Choroid plexus epithelial cell (primary cell): ENCODE measurements around the gene ZNF595.
A peak's percentile ranks its signal among the peaks of the same experiment; 100 is the strongest.
"Not testable (repeated sequence)": the region's sequence is repeated elsewhere in the genome, so short reads cannot be mapped to it uniquely, and the experiment has no call there.

ENCODE experiments used
- DNase-seq: peaks from one replicate; pipeline ENCODE4 v3.0.0-alpha.2; 2010; ENCODE audit warnings: low read depth
- H3K4me3 ChIP-seq: 2 replicates; pipeline ENCODE4 v1.5.1; 2011; ENCODE audit warnings: low read depth, mild to moderate bottlenecking, control low read depth, low read length, moderate library complexity
- TF ChIP-seq, protein P1 (sequence below): conservative IDR thresholded peaks from 2 replicates; pipeline ENCODE4 v1.5.1; 2011; ENCODE audit warnings: low read depth, mild to moderate bottlenecking, control low read depth, inconsistent platforms, low read length, moderate library complexity

The ZNF595 gene

DNA sequence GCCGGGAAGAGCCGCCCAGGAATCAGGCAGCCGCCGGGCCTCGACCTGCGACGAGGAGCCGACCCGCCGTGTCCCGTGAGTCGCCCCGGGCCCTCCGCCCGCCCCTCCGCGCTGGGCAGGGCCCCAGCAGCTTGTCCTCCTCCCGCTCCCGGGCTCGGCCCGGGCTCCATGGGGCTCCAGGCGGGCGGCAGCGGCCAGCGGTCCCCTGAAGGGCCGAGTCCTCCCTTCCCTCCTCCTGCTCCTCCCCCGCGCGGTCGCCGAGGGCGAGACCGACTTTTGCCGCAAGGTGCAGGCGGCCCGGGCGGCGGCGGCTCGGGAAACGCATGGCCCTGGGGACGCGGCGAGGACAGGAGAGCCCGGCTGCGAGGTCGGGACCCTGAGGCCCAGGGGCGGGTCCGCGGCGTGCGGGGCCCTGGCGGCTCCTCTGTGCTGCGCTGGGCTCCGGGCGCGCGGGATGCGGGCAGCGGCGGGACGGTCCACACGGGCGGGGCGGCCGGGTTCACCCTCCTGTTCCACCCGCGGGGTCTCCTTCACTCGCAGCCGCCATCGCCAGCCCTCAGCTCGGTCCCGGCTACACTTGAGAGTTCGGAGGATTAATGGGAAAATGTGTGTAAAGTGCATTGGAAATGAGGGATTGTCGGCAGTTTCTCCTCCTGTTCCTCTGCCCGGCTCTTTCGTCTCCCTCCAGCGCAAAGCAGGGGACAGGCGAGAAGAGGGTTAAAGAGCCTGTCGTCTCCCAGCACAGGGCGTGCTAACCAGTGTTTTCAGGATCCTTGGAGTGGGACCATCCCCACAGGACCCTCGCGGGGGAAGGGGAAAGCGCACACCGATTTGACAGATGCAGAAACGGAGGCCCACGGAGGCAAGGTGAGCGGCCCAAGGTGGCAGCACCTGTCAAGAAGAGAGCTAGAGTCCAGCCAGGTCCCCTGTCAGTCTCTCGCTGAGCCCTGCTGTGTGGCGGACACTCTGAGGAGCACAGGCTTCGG lies 54.6 kb downstream of the ZNF595 start:
- TF ChIP-seq, protein P1, sequence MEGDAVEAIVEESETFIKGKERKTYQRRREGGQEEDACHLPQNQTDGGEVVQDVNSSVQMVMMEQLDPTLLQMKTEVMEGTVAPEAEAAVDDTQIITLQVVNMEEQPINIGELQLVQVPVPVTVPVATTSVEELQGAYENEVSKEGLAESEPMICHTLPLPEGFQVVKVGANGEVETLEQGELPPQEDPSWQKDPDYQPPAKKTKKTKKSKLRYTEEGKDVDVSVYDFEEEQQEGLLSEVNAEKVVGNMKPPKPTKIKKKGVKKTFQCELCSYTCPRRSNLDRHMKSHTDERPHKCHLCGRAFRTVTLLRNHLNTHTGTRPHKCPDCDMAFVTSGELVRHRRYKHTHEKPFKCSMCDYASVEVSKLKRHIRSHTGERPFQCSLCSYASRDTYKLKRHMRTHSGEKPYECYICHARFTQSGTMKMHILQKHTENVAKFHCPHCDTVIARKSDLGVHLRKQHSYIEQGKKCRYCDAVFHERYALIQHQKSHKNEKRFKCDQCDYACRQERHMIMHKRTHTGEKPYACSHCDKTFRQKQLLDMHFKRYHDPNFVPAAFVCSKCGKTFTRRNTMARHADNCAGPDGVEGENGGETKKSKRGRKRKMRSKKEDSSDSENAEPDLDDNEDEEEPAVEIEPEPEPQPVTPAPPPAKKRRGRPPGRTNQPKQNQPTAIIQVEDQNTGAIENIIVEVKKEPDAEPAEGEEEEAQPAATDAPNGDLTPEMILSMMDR = no peak

DNA sequence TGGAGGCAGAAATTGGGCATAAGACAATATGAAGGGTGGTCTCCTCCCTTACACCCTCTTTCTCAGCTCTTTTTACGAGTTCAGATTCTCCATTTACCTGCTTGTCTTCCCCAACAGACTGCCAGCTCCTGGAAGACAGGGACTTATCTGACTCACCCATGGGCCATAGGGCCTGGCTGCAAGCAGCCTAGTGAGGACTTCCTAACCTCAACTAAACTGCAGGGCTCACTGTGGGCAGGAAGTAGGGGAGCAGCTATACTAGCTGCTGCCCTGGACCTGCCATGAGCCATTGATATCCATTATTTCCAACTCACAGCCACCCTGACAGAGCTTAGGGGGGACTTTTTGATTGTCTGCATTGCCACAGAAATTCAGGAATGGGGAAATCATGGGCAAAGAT lies 59.6 kb downstream of the ZNF595 start:
- TF ChIP-seq, protein P1 = no peak
- DNase-seq = no peak
- H3K4me3 ChIP-seq = no peak overlapping the region

More for the DNA sequence above, 54.6 kb downstream of the ZNF595 start:
- no peak overlapping the region for H3K4me3 ChIP-seq
- DNase-seq = no peak

DNA sequence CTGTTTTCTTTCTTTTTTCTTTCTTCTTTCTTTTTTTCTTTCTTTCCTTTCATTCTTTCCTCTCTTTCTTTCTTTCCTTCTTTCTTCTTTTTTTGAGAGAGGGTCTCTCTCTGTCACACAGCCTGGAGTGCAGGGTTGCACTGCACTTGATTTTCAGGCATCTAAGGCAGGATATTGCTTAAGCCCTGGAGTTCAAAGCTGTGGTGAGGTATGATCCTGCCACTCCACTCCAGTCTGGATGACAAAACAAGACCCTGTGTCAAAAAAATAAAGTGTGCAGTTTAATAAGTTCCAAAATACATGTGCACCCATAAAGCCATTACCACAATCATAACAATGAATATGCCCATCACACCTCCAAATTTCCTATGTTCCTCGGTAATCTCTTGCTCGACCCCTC lies 60.6 kb downstream of the ZNF595 start:
- H3K4me3 ChIP-seq = no peak overlapping the region
- TF ChIP-seq, protein P1 = no peak

DNA sequence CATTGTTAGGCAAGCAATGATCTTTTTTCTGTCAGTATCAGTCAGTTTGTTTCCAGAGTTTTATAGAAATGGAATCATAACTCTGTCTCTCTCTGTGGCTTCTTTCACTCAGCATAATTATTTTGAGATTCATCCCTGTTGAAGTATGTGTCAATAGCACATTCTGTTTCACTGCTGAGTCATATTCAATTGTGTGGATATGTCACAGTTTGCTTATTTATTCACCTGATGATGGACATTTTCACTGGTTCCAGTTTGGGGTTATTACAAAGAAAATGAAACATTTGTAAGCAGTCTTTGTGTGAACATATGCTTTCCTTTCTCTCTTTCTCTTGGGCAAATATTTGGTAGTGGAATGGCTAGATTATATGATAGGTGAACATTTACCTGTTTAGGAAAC lies 61.0 kb downstream of the ZNF595 start:
- no peak for DNase-seq
- no peak overlapping the region for H3K4me3 ChIP-seq
- TF ChIP-seq, protein P1 = no peak

More for the DNA sequence above, 60.6 kb downstream of the ZNF595 start:
- DNase-seq = no peak

DNA sequence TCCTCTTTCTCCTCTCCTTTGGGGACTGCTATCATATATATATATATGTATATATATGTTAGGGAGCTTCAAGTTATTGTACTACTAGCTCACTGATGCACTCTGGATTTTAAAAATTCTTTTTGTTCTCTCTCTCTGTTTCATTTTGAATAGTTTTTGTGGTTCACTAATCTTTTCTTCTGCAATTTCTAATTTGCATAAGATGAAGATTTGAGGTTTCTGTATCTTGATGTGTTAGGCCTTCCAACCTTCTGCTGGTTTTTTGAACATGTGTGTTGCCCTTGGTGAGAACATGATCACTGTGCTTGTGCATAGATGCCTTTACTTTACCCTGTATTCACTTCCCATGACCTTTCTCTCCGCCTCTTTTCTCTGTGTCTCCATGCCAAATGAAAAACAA lies 63.4 kb downstream of the ZNF595 start:
- TF ChIP-seq, protein P1 = no peak
- H3K4me3 ChIP-seq = no peak overlapping the region
- DNase-seq = no peak

DNA sequence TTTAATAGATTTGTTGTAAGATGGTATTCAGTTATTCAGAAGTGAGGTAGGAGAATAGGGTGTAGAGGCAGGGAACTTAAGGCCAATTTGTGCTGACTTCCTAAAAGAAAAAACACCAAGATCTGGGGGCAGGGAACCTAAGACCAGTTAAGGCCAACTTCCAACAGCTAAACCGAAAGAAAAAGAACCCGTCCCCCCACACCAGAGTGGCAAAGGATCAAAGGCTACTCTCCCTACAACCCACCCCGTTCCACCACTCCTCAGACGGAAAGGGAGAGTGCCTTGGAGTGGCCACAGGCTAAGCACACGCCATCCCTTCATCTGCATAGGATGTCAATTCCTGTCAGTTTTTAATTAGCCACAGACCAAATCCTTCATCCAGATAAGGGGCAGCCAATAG lies 67.5 kb downstream of the ZNF595 start:
- H3K4me3 ChIP-seq = no peak overlapping the region
- TF ChIP-seq, protein P1 = no peak
- no peak for DNase-seq

DNA sequence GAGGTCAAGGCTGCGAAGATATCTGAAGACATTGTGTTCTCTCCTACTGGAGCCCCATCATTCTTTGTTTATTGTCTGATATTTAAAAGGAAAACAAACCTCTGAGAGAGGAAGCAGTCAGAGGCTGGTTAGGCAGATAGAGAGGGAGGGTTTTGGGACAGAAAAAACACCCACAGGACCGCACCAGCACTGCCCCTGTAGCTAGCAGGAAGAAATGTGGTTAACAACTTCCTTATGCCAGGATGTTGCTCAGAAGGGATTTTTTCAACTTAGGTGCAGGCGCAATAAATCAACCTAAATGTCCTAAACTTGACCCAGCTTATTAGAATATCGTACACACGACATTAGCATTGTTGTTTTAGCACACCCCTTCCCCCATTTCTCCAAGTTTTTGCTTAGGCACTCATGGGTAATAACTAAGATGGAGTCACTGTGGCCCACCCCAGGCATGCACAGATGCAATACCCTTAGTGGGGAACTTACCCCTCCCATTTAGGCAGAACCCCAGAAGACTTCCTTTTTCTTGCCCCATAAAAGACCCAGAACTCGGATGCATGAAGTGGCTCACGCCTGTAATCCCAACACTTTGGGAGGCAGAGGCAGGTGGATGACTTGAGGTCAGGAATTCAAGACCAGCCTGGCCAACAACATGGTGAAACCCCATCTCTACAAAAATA lies 68.4 kb downstream of the ZNF595 start:
- TF ChIP-seq, protein P1 = no peak
- H3K4me3 ChIP-seq = no peak overlapping the region
- no peak for DNase-seq

DNA sequence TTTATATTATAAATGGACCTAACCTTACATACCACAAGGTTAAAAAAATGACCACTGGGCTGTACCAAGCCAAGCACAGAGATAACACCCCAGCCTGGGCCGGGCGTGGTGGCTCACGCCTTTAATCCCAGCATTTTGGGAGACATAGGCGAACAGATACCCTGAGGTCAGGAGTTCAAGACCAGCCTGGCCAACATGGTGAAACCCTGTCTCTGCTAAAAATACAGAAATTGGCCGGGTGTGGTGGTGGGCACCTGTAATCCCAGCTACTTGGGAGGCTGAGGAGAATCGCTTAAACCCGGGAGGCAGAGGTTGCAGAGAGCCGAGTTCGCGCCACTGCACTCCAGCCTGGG lies 70.8 kb downstream of the ZNF595 start:
- not testable (repeated sequence) for DNase-seq
- peak overlapping the region; percentile 45 for H3K4me3 ChIP-seq
